Activated naive CD4-positive, alpha-beta T cell treated with anti-CD3 and anti-CD28 coated beads, Interleukin-2, amount 50 U/mL, for 72 hours (primary cell): ENCODE measurements around the gene LAMB4. TPM values are rescaled to one million over a fixed set of nuclear protein-coding genes. Genes with fewer than 3 reads are reported as not detected.

Experiments
- ATAC-seq, 2 donors: fragments of 150-1000 bp; cut with Tn5 transposase; 2 replicates each; pipeline ENCODE4 v1.10.0; 2021; ENCODE audit warnings: mild to moderate bottlenecking in 2 of 2, moderate library complexity in 2 of 2
- DNase-seq, 2 donors: peaks; one replicate each; pipeline ENCODE4 v3.0.0; 2021 to 2022; ENCODE audit warnings: low spot score in 2 of 2
- H3K27ac Mint-ChIP-seq, 2 donors: one replicate each; pipeline ENCODE4 v1.8.0; 2022; ENCODE audit warnings: mild to moderate bottlenecking in 2 of 2, mixed read lengths in 2 of 2
- H3K36me3 Mint-ChIP-seq, 2 donors: one replicate each; pipeline ENCODE4 v1.8.0; 2022; ENCODE audit warnings: mixed read lengths in 2 of 2
- H3K9me3 Mint-ChIP-seq, 2 donors: one replicate each; pipeline ENCODE4 v1.8.0; 2022; ENCODE audit warnings: mixed read lengths in 2 of 2
- total RNA-seq, 2 donors: library from RNA; stranded (reverse); gene quantifications; one replicate each; pipeline ENCODE4 v1.2.3, GENCODE V29; 2022

The LAMB4 gene
- total RNA-seq, 2 donors from 2014 or later = not detected

DNA sequence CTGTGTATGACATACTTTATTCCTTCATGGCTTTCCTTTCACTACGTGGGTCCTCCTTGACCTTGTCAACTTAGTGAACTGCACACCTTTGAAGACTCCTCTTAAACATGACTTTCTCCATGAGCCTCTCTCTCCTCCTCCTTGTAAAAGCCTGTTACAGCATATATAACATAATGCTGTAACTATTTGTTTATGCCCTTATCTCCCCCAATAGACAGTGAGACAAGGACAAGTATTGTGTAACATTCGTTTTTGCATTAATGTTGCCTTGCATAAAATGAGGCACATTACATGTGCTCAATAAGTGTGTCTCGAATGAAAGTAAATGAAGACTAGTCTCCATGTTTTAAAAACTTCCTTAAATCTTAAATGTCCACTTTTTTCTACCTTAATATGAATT is 122.9 kb downstream of the LAMB4 start:
- Mint-ChIP-seq H3K9me3 (no peaks in the 10 kb centered on the region), H3K36me3 (peaks cover 0 to 7% of the 10 kb centered on the region in 2 donors), H3K27ac (no peak overlapping the region)
- DNase-seq (no peak), ATAC-seq (no peak)

DNA sequence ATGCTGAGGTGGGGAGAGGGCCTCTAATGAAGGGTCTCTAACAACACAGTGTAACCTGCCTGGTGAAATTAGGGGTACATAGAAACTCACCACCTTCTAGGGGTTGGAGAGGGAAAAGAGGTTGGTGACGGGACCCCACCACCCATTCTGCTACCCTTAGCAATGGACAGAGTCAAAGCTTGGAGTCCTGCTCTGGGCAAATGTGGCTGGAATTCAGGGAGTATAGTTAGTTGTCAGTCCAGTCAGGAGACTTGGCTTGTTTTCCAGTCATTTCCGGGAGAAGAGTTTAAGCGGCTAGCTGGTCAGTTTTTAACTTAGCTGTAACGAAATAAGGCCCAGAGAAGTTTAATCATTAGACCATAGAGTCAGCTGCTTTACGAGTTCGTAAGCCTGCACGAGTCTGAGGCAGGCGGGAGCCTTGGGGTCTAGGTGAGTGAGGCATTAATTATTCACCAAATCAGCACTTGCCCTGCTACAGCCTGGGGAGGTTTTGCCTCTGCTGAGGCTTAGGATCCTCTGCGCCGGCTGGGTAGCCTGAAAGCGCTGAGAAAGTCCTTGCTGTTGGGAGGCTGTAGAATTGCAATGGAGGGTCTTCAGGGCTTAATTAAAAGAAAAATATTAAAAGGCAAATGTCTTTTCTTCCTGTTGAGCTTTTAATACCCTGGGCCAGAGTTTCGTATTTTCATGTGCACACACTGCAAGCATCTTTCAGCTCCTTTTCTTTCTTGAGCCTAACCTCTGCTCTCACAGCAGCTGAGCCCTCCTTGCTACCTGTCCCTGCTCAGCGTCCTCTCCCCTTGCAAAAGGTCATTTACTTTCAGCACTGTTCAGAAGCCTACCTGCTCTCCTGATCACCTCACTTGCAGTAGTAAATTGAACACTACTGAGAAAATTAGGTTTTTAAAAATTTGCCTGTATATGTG is 125.7 kb downstream of the LAMB4 start:
- ATAC-seq = no peak
- no peaks in the 10 kb centered on the region for H3K9me3 Mint-ChIP-seq
- peaks cover 0 to 16% of the 10 kb centered on the region in 2 donors for H3K36me3 Mint-ChIP-seq
- no peak for DNase-seq
- H3K27ac Mint-ChIP-seq = no peak overlapping the region

DNA sequence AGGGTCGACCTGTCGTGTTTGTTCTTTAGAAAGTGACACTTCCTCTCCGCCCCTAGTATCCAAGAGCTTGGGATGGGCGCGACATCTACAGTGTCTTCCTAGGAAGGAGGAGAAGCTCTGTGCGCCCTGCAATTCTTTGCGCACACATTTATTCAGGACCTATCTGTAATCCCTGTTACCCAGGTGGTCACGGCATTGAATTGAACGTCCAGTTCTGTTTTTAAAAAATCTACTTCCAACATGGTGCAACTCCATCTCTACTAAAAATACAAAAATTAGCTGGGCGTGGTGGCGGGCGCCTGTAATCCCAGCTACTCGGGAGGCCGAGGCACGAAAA is 126.6 kb downstream of the LAMB4 start:
- H3K27ac Mint-ChIP-seq = no peak overlapping the region
- no peak for DNase-seq
- no peak for ATAC-seq
- peaks cover 0 to 16% of the 10 kb centered on the region in 2 donors for H3K36me3 Mint-ChIP-seq
- H3K9me3 Mint-ChIP-seq = no peaks in the 10 kb centered on the region

DNA sequence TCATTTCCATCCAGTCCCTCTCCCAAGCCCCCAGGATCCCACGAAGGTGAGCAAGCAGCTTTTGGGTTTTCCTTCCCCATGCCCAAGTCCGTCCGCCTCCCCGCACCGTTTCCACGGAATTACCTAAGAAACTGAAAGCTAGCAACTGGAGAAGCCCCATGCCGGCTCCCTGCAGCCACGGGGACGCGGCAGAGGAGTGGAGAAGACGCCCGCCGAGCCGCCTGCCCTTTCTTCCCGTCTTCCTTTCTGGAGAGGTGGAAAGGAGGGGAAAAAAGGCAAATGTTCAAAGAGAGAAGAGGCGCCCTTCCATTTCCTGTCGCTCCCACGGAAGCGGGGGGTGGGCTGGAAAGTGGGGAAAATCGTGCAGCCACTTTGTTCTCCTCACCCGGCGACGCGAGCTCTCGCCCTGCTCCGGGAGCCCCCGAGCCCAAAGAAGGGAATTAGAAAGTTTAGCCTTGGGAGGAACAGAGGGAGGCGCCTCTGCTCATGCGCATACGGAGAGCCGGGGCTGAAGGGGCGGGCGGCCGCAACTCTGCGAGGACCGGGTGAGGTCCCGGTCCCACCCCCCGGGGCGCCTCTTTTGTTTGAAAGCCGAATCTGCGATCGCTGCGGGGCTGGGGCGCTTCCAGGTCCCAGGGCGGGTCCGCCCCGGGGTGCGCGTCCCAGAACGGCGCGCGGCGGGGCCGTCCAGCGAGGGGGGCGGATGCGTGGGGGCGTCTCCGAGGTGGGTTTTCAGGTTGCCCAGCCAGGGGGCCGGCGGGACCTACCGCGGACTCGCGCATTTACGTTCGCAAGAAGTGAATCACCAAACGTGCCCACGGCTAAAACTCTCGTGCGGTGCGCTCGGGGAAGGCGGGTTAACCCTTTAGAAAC is 127.2 kb downstream of the LAMB4 start, which contains the start of gene LAMB1:
Gene LAMB1 (minus strand): TSS at position 436 of the 873 bp plus-strand sequence. CDS start 276 bp downstream, at position 160.
- no peak within 1 kb of the TSS for H3K27ac Mint-ChIP-seq
- peak in 1 of 2 donors; percentile 57 for ATAC-seq
- peak in 1 of 2 donors; percentile 14 for DNase-seq
- peaks cover 0 to 16% of the 10 kb centered on the region in 2 donors for H3K36me3 Mint-ChIP-seq
- no peaks in the 10 kb centered on the region for H3K9me3 Mint-ChIP-seq

DNA sequence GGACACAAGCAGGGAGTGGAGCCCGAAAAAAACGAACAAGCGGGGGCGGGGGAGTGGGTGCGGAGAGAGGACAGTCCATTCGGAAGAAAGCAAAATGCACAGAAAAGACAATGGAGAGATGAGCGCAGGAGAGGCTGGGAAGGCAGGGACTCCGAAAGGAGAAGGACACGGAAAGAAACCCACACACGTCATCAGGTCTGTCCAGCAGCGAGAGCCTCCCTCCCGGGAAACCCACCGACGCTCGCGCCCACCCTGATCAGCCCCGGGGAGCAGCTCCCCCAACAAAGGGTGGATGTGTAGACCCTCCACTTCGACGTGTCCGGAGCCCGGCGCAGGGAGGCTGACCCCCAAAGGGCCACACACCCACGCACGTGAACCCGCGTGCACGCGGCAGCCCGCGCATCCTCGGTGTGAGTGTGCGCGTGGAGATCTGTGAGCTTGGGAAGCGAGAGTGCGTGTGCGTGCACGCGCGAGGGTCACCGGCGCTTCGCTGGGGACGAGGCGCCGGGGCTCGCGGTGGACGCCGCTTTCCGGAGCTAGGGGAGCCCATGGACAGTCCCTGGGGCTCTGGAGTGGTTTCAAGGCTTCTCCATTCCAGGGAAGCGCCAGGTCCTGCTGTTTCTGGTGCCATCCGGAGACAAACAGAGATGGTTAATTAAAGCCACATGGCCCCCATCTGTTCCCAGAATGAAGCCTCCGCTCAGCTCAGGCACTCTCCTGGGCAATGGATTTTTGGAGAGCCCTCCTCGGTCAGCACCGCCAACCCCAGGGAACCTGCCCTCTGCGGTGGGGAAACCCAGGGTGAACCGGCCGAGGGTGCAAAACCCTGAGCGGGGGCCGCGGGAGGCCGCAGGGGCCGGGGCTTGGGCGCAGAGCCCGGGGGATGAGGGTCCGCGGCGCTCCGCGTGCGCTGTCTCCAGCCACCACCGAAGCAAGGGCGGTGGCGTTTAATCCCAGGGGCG is 128.1 kb downstream of the LAMB4 start:
- Mint-ChIP-seq H3K36me3 (peaks cover 0 to 16% of the 10 kb centered on the region in 2 donors), H3K9me3 (no peaks in the 10 kb centered on the region), H3K27ac (no peak overlapping the region)
- no peak for DNase-seq
- ATAC-seq = peak in 1 of 2 donors; percentile 42

DNA sequence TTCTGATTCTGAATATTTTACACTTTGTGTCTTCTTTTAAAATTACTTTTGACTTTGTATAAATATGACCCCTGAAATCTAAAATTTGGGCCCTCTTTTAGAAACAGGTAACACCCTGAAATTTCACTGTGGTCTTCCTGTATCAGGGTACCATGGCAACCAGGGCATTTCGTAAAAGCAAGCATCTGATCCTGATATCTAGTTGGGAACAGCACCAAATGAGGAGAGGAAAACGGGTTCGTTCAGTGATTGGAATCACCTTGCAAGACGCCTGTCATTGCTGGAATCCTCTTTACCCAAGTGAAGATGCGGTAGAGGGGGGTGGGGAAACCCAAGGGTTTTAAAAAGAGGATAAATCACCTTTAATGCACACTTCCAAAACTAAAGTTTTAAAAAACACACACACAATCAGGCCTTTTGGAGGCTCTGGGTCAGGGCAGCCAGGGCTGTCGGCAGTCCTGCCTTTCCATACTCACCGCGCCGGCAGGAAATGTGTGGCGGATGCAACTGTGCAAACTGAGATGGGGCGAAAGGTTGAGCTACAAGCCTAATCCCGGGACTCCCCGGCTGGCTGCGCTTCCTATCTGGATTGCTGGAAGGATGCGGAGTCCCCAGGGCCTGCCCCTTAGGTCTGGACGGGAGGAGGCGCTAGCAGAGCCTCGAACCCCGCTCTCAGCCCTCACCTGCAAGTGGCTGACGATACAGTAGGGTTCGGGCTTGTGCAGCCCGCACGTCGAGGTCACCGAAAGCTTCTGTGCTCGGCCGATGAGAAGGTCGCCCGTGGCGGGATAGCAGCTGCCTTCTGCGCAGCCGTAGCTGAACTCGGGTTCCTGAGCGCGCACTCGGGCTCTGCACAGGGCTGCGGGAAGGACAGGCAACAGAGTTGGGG is 129.0 kb downstream of the LAMB4 start:
- Mint-ChIP-seq H3K9me3 (no peaks in the 10 kb centered on the region), H3K36me3 (peaks cover 0 to 16% of the 10 kb centered on the region in 2 donors), H3K27ac (no peak overlapping the region)
- DNase-seq (peak in 1 of 2 donors; percentile 6), ATAC-seq (peak in 1 of 2 donors; percentile 23)

DNA sequence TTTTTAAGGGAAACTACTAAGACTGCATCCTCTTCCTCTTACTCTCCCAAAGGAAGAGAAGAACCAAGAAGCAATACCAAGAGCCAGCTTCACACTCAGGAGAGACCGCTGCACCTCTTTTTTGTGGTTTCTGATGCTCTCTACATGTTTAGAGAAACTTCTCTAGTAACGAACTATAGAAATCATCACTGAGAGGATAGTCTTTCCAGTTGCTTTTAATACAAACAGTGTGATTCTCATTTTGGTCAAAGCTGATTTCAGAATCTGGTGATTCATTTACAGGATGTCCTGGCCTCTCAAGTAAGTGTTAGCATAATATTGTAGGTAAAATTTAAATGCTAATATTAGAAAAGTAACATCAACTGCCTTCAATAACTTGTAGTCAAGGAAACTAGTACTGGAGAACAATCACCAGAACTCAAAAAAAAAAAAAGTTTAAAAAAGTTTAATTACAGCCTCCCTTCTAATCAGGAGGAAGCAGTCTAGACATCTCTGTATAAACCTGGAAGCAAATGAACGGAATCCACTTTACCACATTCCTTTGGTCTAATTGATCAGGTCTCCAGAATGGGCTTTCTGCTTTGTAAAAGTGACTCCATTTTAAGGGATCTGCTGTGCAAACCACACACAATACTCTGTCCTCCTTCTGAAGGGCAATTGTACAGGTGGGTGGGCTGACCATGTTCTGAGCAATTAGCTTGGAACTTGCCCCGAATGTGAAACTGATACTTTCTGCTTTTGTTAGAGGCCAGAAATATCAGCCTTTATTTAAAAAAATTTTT is 130.2 kb downstream of the LAMB4 start:
- Mint-ChIP-seq H3K9me3 (no peaks in the 10 kb centered on the region), H3K36me3 (peaks cover 0 to 16% of the 10 kb centered on the region in 2 donors), H3K27ac (no peak overlapping the region)
- ATAC-seq (peak in 1 of 2 donors; percentile 17), DNase-seq (no peak)

DNA sequence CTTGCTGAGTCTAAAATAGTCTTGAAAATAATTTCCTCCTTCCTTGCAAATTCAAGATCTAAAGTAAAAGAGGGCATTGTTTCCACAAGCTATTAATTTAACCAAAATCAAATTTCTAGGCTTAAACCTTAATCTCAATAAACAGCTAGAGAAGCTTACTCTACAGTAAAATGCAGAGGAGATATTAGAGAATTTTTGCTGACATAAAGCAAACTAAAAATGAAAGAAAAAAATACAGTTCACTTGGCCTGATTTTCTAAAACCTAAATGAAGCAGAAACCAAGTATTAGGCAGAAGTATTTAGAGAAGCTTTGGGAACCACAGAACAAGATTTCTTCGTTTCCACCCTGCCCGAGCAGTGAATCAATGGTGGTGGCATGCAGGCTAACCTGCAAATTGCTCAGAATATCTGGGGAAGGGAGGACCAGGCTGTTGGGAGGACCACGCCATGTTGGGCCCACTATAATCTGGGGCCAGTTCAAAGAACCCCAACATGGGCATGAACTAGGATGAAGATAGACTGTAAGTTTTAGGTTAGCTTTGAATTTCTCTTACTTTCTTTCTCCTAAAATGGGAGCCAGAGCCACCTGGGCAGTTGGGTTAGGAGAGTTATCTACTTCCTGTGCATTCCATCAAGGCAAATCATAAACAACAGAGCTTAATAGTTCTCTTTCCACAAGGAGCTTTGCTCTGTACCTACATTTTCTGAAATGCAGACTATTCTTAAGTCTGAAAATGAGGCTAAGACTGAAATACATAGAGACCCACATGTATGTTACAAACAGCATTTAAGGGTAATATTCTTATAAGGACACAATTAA is 131.3 kb downstream of the LAMB4 start:
- DNase-seq (no peak), ATAC-seq (no peak)
- peaks cover 0 to 11% of the 10 kb centered on the region in 2 donors for H3K36me3 Mint-ChIP-seq
- H3K27ac Mint-ChIP-seq = no peak overlapping the region
- H3K9me3 Mint-ChIP-seq = no peaks in the 10 kb centered on the region

DNA sequence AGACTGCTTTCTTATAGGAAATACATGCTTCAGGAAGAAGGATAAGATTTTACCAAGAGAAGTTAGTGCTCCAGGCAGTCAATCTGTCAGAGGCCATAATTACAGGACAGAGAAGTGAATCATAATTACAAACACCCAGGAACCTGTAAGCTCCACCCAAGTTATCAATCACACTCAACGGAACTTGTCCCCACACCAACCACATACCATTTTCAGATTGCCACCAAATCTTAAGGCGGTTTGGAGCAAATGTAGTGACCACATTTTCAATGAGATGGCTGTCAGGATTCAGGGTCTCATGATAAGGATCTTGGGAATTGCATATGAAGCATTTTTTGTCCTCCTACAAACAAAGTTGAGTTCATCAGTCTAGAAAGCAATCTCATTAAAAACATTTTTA is 132.0 kb downstream of the LAMB4 start:
- Mint-ChIP-seq H3K9me3 (no peaks in the 10 kb centered on the region), H3K27ac (no peak overlapping the region), H3K36me3 (peaks cover 0 to 9% of the 10 kb centered on the region in 2 donors)
- DNase-seq (no peak), ATAC-seq (no peak)

DNA sequence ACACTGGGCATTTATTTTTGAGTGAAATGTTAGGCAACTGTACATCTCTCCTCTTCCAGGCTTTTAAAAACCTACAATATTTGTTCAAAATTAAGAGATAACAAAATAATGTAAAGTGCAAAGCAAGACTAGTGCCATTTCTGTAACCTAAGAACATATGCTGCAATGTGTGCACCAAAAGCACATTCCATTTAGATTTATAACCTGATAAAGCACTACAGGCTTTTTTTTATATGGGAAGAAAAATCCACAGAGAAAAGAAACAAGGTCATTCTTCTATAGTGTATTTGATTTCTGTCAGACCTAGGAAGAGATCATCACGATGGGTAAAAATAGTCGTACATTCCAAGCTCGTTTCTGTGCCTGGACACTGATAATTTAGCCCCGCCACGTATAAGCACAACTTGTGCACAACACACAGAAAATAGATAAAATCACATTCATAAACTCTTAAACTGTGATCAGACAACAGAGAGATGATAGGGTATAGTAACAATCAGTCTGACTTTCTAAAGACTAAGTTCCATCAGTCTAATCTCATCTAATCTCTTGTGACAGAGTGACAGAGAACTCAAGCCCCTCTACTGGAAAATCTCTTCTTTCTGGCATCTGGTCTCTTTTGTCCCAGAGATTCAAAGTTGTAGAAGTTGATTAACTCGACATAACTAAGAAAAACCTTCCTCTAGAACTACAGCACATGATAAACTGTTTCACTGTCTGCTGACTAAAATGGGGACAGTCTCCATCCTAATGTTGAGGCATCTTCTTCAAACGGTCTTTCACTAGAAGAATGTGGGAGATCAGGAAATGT is 133.9 kb downstream of the LAMB4 start:
- ATAC-seq = no peak

DNA sequence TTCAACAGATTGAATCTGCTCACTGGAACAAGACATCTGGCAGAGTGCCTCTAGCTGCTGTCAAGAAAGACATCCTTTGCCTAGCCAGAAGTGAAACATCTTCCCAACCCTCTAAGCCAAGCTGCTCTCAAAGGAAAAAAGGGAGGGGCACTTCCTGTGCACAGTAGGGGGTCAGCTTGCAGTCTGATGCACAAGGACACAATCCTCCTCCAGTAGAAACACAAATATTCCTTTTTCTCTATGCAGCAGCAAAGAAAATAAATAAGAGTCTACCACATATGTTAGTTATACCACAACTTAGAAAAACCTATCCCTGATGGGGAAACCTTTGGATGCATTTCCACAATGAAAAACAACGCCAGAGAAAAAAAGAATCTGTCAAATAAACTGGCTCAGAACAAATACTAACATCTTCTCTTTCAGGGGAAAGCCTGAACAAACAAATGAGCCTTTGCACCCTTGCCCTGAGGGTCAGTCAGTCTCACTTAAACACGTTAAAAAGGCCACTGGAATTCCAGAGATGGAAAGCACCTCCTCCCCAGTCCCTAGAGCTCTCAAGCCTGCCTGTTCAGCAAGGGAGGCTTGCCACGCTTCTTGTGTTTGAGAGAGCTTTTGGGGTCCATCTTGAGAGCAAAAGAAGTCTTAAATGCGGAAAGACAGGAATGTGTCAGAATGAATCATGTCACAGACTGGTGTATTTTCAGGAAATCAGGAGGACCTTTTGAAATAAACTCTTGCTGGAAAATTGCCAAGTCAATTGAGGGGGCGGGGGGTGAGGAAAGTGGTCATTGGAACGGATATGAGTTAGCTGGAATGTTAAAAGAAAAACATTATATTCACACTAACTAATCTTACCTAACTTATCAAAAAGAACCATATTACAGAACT is 134.7 kb downstream of the LAMB4 start:
- Mint-ChIP-seq H3K27ac (no peak overlapping the region), H3K36me3 (peaks cover 0 to 5% of the 10 kb centered on the region in 2 donors), H3K9me3 (peaks cover 0 to 3% of the 10 kb centered on the region in 2 donors)
- ATAC-seq (no peak), DNase-seq (no peak)

More for the DNA sequence above, 133.9 kb downstream of the LAMB4 start:
- DNase-seq = no peak
- Mint-ChIP-seq H3K27ac (no peak overlapping the region), H3K36me3 (peaks cover 0 to 10% of the 10 kb centered on the region in 2 donors), H3K9me3 (peaks cover 0 to 3% of the 10 kb centered on the region in 2 donors)

DNA sequence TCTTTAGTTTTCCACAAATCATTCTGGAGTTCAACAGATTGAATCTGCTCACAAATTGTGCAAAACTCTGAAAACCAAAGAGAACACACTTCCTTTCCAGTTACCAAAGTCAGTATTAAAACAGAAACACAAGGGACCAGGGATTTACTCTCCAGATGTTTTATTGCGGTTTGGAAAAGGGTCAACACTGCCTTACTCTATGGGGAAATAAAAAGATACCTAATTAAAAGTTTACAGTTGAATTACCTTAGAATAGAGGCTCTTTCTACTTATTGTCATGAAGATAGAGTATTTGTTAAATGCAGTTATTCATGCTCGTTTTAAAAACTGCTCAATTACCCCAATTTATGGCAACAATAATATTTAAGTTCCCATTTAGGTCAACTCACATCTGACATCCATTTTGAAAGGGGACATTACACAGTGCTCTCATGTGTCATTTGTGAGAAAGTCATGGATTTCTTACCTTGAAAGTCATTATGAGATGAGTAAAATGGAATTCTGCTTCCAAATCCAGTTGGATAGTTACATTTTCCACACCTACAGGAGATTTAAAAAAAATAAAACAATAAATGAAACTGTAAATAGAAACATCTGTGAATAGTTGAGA is 135.6 kb downstream of the LAMB4 start:
- DNase-seq (no peak), ATAC-seq (no peak)
- H3K9me3 Mint-ChIP-seq = peaks cover 0 to 3% of the 10 kb centered on the region in 2 donors
- no peak overlapping the region for H3K27ac Mint-ChIP-seq
- H3K36me3 Mint-ChIP-seq = peaks cover 0 to 5% of the 10 kb centered on the region in 2 donors
